Gastroesophageal sphincter (tissue), 4 donors: Measurements from ENCODE around the gene CAMTA2. TPM values are rescaled to one million over a fixed set of nuclear protein-coding genes. Genes with fewer than 3 reads are reported as not detected.

Experiments
- ATAC-seq: fragments of 150-250 bp; one replicate; pipeline ENCODE4 v1.9.1; 2016; ENCODE audit warnings: mild to moderate bottlenecking, moderate library complexity
- H3K27ac ChIP-seq, 4 donors: fragments of 200-600 bp; sonication (generic) in 3 of 4; 1 replicate in 3 of 4; 2 replicates in 1 of 4; pipeline ENCODE4 v1.5.1; 2016 to 2019
- H3K27me3 ChIP-seq: fragments of 200-600 bp; sonication (generic); one replicate; pipeline ENCODE4 v1.5.1; 2019
- H3K36me3 ChIP-seq, 2 donors: fragments of 200-600 bp; sonication (generic); one replicate each; pipeline ENCODE4 v1.5.1; 2019; ENCODE audit warnings: control low read depth in 1 of 2
- H3K4me1 ChIP-seq, 3 donors: fragments of 200-600 bp; sonication (generic); 1 replicate in 2 of 3; 2 replicates in 1 of 3; pipeline ENCODE4 v1.5.1; 2016 to 2019; ENCODE audit warnings: control low read depth in 2 of 3
- H3K4me3 ChIP-seq, 2 donors: fragments of 200-600 bp; sonication (generic); one replicate each; pipeline ENCODE4 v1.5.1; 2019; ENCODE audit warnings: mild to moderate bottlenecking in 1 of 2, moderate library complexity in 1 of 2
- H3K9me3 ChIP-seq, 3 donors: fragments of 200-600 bp; sonication (generic); one replicate each; pipeline ENCODE4 v1.5.1; 2017 to 2019; ENCODE audit warnings: control low read depth in 2 of 3
- EP300 ChIP-seq: sonication (generic); formaldehyde crosslinking; IDR thresholded peaks from one replicate; pipeline ENCODE4 v1.6.1; 2017; ENCODE audit warnings: antibody characterized with exemption, mild to moderate bottlenecking
- POLR2A ChIP-seq, 2 donors: fragments of 450-650 bp; IDR thresholded peaks; one replicate each; pipeline ENCODE4 v1.6.1; 2017; ENCODE audit warnings: antibody characterized with exemption in 2 of 2, mild to moderate bottlenecking in 2 of 2, moderate library complexity in 1 of 2
- POLR2AphosphoS5 ChIP-seq: sonication (generic); formaldehyde crosslinking; IDR thresholded peaks from one replicate; pipeline ENCODE4 v1.6.1; 2017; ENCODE audit warnings: antibody characterized with exemption
- WGBS, 2 donors: methylation state at CpG; one replicate each; pipeline ENCODE4 v1.1.5; 2018; ENCODE audit warnings: low coverage in 1 of 2; 5-methylcytosine and 5-hydroxymethylcytosine counted together
- total RNA-seq, 4 donors: library from RNA; depleted of rRNA; stranded (reverse); fragments of >200 nt; gene quantifications; one replicate each; pipeline ENCODE4 v1.1.0, GENCODE V29; 2016
- TF ChIP-seq, protein P1 (sequence below), 4 experiments: fragments of 200-600 bp in 2 of 4; fragments of 450-650 bp in 2 of 4; sonication (generic) in 1 of 4; IDR thresholded peaks; one replicate each; pipeline ENCODE4 v1.5.1; 2017 to 2019; ENCODE audit warnings: antibody characterized with exemption in 4 of 4, mild to moderate bottlenecking in 2 of 4, moderate library complexity in 2 of 4

The CAMTA2 gene
- total RNA-seq, 4 donors from 2014 or later, result 16.7 to 50.0 (median 26.1) TPM

DNA sequence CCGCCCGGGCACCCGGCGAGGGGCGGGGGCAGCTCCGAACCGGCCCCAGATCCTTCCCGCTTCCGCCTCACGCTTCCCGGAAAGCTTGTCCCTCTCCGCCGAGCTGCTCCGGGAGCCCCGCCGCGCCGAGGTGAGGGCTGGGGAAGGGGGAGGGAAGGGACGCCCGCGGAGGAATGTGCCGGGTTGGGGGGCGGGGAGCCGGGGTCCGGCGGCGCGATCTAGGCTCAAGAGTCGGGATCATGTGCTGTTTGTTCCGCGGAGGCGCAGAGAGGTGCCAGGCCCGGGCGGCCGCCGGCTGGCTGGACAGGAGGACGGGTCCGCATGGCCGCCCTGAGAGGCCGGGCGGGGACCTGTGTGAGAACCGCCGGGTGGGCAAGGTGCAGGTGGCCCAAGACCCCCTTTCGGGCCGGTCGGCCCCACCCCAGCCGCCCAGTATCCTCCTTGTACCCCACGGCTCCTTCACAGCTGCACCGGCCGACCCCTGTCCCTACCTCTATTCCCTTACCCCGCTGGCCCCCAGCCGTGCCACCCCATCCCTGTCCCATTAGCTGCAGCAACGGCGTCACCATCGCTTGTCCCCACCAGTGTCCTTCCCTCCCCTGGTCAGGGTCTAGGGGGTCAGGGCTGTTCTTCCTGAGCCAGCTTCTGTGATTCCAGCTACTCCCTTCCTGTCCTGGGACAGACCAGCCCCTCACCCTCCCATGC lies 10.7 kb upstream of the CAMTA2 start:
- peak overlapping the region; percentile 57 to 84 for H3K4me3 ChIP-seq
- TF ChIP-seq POLR2AphosphoS5, result peak; percentile 29
- no peak for TF ChIP-seq EP300
- peak; percentile 40 to 72 for TF ChIP-seq POLR2A (IDR thresholded peaks at IDR 0.05)

DNA sequence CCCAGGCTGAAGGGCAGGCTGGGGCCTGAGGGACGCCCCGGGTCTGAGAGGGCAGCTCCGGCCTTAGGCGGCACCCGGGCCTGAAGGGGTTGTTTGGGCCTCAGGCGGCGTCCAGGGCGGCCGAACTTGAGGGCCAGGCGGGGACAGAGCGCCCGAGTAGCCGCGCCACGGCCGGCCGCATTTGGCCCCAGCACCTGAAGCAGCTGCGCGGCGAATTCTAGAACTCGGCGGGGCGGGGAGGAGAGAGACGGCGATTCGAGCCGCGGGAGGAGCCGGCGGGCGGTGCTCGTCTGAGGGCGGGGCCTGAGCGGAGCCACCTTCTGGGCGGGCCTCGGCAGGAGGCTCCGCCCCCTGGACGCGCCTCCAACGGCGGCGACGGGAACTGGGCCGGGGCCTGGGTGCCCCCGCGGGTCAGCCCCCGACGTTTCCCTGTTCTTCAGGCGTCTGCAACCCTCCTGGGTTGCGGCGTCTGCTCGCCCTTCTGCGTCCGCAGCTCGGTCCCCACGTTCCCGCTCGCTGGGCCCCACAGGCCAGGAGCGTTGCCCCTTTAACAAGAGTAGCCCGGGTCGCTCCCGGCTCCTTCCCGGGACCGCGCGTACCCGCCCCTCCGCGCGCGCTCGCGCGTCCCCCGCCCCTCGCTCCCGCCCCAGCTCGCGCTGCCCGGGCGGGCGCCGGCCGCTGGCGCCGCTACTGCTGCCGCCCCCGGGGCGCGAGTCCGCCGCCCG lies 10.0 kb upstream of the CAMTA2 start, which contains the start of the genes INCA1 and KIF1C:
Gene INCA1, minus strand, starts transcription at position 221 of the 725 bp plus-strand sequence. CDS start 3,085 bp downstream, outside the sequence.
Gene KIF1C, plus strand, starts transcription at position 649 of the 725 bp plus-strand sequence. CDS start 2,297 bp downstream, outside the sequence.
- peaks cover 0 to 42% (median 24%) of the 10 kb centered on the region in 3 donors for H3K4me1 ChIP-seq
- H3K27me3 ChIP-seq, result no peaks in the 10 kb centered on the region
- peak within 1 kb of the TSS; percentile 92 to 98 (median 94) for H3K27ac ChIP-seq
- WGBS, 2 donors, result no CpG with 5 or more reads among the region's 93 CpGs
- peak; percentile 95 for ATAC-seq
- H3K4me3 ChIP-seq, result peak within 1 kb of the TSS; percentile 57 to 84
- TF ChIP-seq POLR2A (IDR thresholded peaks at IDR 0.05), result peak; percentile 84 to 85
- TF ChIP-seq EP300, result no peak
- peak; percentile 84 for TF ChIP-seq POLR2AphosphoS5
- TF ChIP-seq, protein P1, sequence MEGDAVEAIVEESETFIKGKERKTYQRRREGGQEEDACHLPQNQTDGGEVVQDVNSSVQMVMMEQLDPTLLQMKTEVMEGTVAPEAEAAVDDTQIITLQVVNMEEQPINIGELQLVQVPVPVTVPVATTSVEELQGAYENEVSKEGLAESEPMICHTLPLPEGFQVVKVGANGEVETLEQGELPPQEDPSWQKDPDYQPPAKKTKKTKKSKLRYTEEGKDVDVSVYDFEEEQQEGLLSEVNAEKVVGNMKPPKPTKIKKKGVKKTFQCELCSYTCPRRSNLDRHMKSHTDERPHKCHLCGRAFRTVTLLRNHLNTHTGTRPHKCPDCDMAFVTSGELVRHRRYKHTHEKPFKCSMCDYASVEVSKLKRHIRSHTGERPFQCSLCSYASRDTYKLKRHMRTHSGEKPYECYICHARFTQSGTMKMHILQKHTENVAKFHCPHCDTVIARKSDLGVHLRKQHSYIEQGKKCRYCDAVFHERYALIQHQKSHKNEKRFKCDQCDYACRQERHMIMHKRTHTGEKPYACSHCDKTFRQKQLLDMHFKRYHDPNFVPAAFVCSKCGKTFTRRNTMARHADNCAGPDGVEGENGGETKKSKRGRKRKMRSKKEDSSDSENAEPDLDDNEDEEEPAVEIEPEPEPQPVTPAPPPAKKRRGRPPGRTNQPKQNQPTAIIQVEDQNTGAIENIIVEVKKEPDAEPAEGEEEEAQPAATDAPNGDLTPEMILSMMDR (IDR thresholded peaks at IDR 0.05), result peak in 2 of 4 experiments; percentile 56 to 62
- peaks cover 0 to 19% of the 10 kb centered on the region in 2 donors for H3K36me3 ChIP-seq
- H3K9me3 ChIP-seq, result no peaks in the 10 kb centered on the region

More for the DNA sequence above, 10.7 kb upstream of the CAMTA2 start:
- H3K27ac ChIP-seq, result peak overlapping the region; percentile 68 to 98 (median 94)
- ATAC-seq, result peak; percentile 39
- peaks cover 0 to 42% (median 24%) of the 10 kb centered on the region in 3 donors for H3K4me1 ChIP-seq
- no peaks in the 10 kb centered on the region for H3K9me3 ChIP-seq
- peaks cover 0 to 26% of the 10 kb centered on the region in 2 donors for H3K36me3 ChIP-seq
- no peaks in the 10 kb centered on the region for H3K27me3 ChIP-seq
- WGBS, 2 donors, result 0% methylated on average over 12 of the region's 55 CpGs; no CpG with 5 or more reads in 1 of the 2 donors

DNA sequence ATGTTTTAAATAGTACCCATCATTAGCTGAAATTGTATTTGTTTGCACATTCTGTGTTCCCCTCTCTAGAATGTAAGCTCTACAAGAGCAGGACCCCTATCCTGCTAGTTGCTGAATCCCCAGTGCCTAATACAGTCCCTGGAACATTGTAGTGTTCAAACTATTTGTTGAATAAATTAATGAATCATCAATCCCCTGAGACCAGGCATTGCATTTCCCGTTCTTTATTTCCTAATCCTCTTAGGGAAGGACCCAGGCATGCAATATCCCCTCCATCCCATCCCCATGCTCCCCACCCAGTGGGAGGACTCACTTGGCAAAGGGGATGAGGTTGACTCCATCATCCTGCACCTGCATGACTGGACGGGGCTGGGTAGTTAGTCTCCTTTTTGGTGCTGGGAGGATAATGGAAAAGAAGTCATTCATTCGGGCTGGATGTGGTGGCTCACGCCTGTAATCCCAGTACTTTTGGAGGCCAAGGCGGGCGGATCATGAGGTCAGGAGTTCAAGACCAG lies 6.7 kb upstream of the CAMTA2 start:
- TF ChIP-seq, protein P1 (IDR thresholded peaks at IDR 0.05), result no peak
- TF ChIP-seq POLR2AphosphoS5 (no peak), EP300 (no peak), POLR2A (IDR thresholded peaks at IDR 0.05) (no peak)
- Histone ChIP-seq H3K27ac (no peak overlapping the region), H3K4me3 (no peak overlapping the region), H3K9me3 (no peaks in the 10 kb centered on the region), H3K27me3 (no peaks in the 10 kb centered on the region), H3K36me3 (no peaks in the 10 kb centered on the region), H3K4me1 (peaks cover 0 to 22% (median 9%) of the 10 kb centered on the region in 3 donors)
- 43% methylated on average over 1 of the region's 6 CpGs; no CpG with 5 or more reads in 1 of the 2 donors for WGBS, 2 donors
- no peak for ATAC-seq

GRCh38 chr17:4987767-4988567 lies 492 bp upstream of the CAMTA2 start:
- Histone ChIP-seq H3K4me1 (peaks cover 0 to 38% (median 16%) of the 10 kb centered on the region in 3 donors), H3K9me3 (no peaks in the 10 kb centered on the region), H3K27ac (peak overlapping the region; percentile 82 to 99 (median 96)), H3K36me3 (peaks cover 0 to 28% of the 10 kb centered on the region in 2 donors), H3K4me3 (peak overlapping the region; percentile 64 to 96), H3K27me3 (no peaks in the 10 kb centered on the region)
- peak; percentile 17 for ATAC-seq
- TF ChIP-seq, protein P1 (IDR thresholded peaks at IDR 0.05), result no peak
- TF ChIP-seq POLR2A (IDR thresholded peaks at IDR 0.05), result no peak
- TF ChIP-seq POLR2AphosphoS5, result no peak
- no peak for TF ChIP-seq EP300
- WGBS, 2 donors, result 0 to 4% methylated on average over 5 to 8 of the region's 30 CpGs
